ENCODE measurements around the gene CCSER1.

CCSER1 gene

GRCh38 chr4:90570615-90571014 is 443.4 kb downstream of the CCSER1 start:
- no peak for DNase-seq (ENCODE audit: low read depth)

GRCh38 chr4:90572996-90573395 is 445.8 kb downstream of the CCSER1 start:
- DNase-seq (ENCODE audit: low read depth), result no peak

GRCh38 chr4:90575371-90575770 is 448.2 kb downstream of the CCSER1 start:
- DNase-seq (ENCODE audit: low read depth), result no peak

- no peak for DNase-seq (ENCODE audit: low read depth)
Measured at GRCh38 chr4:90580326-90580725, 453.1 kb downstream of the CCSER1 start.

- no peak for DNase-seq (ENCODE audit: low read depth)
Measured at GRCh38 chr4:90582087-90582486, 454.9 kb downstream of the CCSER1 start.

- DNase-seq (ENCODE audit: low read depth), result no peak
Measured at GRCh38 chr4:90584051-90584450, 456.9 kb downstream of the CCSER1 start.

- DNase-seq (ENCODE audit: low read depth), result no peak
Measured at GRCh38 chr4:90585961-90586360, 458.8 kb downstream of the CCSER1 start.

- DNase-seq (ENCODE audit: low read depth), result no peak
Measured at GRCh38 chr4:90586799-90587198, 459.6 kb downstream of the CCSER1 start.

GRCh38 chr4:90597927-90598326 is 470.7 kb downstream of the CCSER1 start:
- no peak for DNase-seq (ENCODE audit: low read depth)

GRCh38 chr4:90598741-90599140 is 471.5 kb downstream of the CCSER1 start:
- no peak for DNase-seq (ENCODE audit: low read depth)

GRCh38 chr4:90602726-90603125 is 475.5 kb downstream of the CCSER1 start:
- DNase-seq (ENCODE audit: low read depth), result no peak

- DNase-seq (ENCODE audit: low read depth), result no peak
Measured at GRCh38 chr4:90603540-90603939, 476.3 kb downstream of the CCSER1 start.

GRCh38 chr4:90606781-90607180 is 479.6 kb downstream of the CCSER1 start:
- DNase-seq (ENCODE audit: low read depth), result no peak

GRCh38 chr4:90614371-90614770 is 487.2 kb downstream of the CCSER1 start:
- DNase-seq (ENCODE audit: low read depth), result no peak

- DNase-seq (ENCODE audit: low read depth), result no peak
Measured at GRCh38 chr4:90621080-90621479, 493.9 kb downstream of the CCSER1 start.

- no peak for DNase-seq (ENCODE audit: low read depth)
Measured at GRCh38 chr4:90624781-90625180, 497.6 kb downstream of the CCSER1 start.

GRCh38 chr4:90641861-90642599 is 514.8 kb downstream of the CCSER1 start:
- no peak for DNase-seq (ENCODE audit: low read depth)

GRCh38 chr4:90643156-90643555 is 516.0 kb downstream of the CCSER1 start:
- no peak for DNase-seq (ENCODE audit: low read depth)

- DNase-seq (ENCODE audit: low read depth), result no peak
Measured at GRCh38 chr4:90648311-90648710, 521.1 kb downstream of the CCSER1 start.

- no peak for DNase-seq (ENCODE audit: low read depth)
Measured at GRCh38 chr4:90648791-90649190, 521.6 kb downstream of the CCSER1 start.

- DNase-seq (ENCODE audit: low read depth), result no peak
Measured at GRCh38 chr4:90660672-90661071, 533.5 kb downstream of the CCSER1 start.

GRCh38 chr4:90670183-90670582 is 543.0 kb downstream of the CCSER1 start:
- no peak for DNase-seq (ENCODE audit: low read depth)

- no peak for DNase-seq (ENCODE audit: low read depth)
Measured at GRCh38 chr4:90689739-90690138, 562.5 kb downstream of the CCSER1 start.

- DNase-seq (ENCODE audit: low read depth), result no peak
Measured at GRCh38 chr4:90695411-90695810, 568.2 kb downstream of the CCSER1 start.
